OCI-LY3 (cell line): Measurements from ENCODE around the gene LRRC73.
"Not testable (repeated sequence)": the region's sequence is repeated elsewhere in the genome, so short reads cannot be mapped to it uniquely, and the experiment has no call there.

Experiments used
- CTCF ChIP-seq: fragments of 200-600, 300-600 bp; sonication (generic); IDR thresholded peaks from 2 replicates; pipeline ENCODE4 v1.5.1; 2014; ENCODE audit warnings: antibody characterized with exemption, low read length, low read depth
- EZH2phosphoT487 ChIP-seq: fragments of 200-600 bp; shearing (Covaris generic); IDR thresholded peaks from 2 replicates; pipeline ENCODE4 v1.6.1; 2018; ENCODE audit warnings: antibody characterized with exemption, mixed run types, low read depth

- TF ChIP-seq CTCF, EZH2phosphoT487: not testable (repeated sequence)
These were observed 47.5 kb upstream of the LRRC73 start for GRCh38 chr6:43557620-43558019.
